HCT116 (cell line): ENCODE data around the gene DYRK1B. TPM values are rescaled to one million over a fixed set of nuclear protein-coding genes. Genes with fewer than 3 reads are reported as not detected.

Experiments
- ATAC-seq: fragments of 200-7000 bp; cut with Tn5 transposase; 2 replicates; pipeline ENCODE4 v1.9.1; 2020; ENCODE audit warnings: mild to moderate bottlenecking, moderate library complexity
- BruUV-seq: library from RNA; stranded (reverse); fragments of 400-500 nt; replicated peaks from 2 replicates; lab custom pipeline; 2021; lab: Mats Ljungman, UMichigan
- CTCF ChIA-PET: fragments of 300-600 bp; sonication (Branson Sonifier 250); formaldehyde crosslinking; loops from one replicate; lab custom pipeline; 2021; ENCODE audit warnings: antibody characterized with exemption; lab: Charles Lee
- POLR2A ChIA-PET: fragments of 300-600, 350-600 bp; sonication (Branson Sonifier 250); formaldehyde crosslinking; loops from one replicate; lab custom pipeline; 2021; ENCODE audit warnings: antibody characterized with exemption; lab: Charles Lee
- RAD21 ChIA-PET, 2 experiments: fragments of 300-600 bp; sonication (Branson Sonifier 250); formaldehyde crosslinking; loops; one replicate each; lab custom pipeline; 2023; ENCODE audit warnings: low total read pairs in 2 of 2; ENCODE audit not compliant: uncharacterized antibody in 2 of 2, unreplicated experiment in 2 of 2, low non-redundant PET in 1 of 2; lab: Charles Lee
- DNase-seq: peaks from one replicate; pipeline ENCODE4 v3.0.0-alpha.2; 2010; ENCODE audit warnings: low read depth, low spot score
- H2AFZ ChIP-seq: fragments of 200-600 bp; shearing (Covaris generic), sonication (generic); 2 replicates; pipeline ENCODE4 v1.6.1; 2017; ENCODE audit warnings: low read depth, mixed run types, mixed read lengths, antibody characterized with exemption, low read length; ENCODE audit not compliant: poor library complexity, severe bottlenecking
- H3K27ac ChIP-seq: 2 replicates; pipeline ENCODE4 v1.5.1; 2012; ENCODE audit warnings: low read depth, low read length
- H3K27me3 ChIP-seq: fragments of 200-600 bp; sonication (generic); 2 replicates; pipeline ENCODE4 v1.6.1; 2016; ENCODE audit warnings: mixed run types, low read length, mixed read lengths; ENCODE audit not compliant: insufficient read depth
- H3K36me3 ChIP-seq, 2 experiments: fragments of 200-500 bp in 1 of 2; fragments of 200-600 bp in 1 of 2; sonication (Bioruptor generic) in 1 of 2; sonication (generic) in 1 of 2; 2 replicates each; pipeline versions ENCODE4 v1.5.1 to v1.6.1; 2014 to 2016; ENCODE audit warnings: low read length in 2 of 2, inconsistent platforms in 1 of 2, mixed read lengths in 1 of 2, mixed run types in 1 of 2; ENCODE audit not compliant: insufficient read depth in 2 of 2, control insufficient read depth in 1 of 2
- H3K4me1 ChIP-seq, 2 experiments: fragments of 200-600 bp in 1 of 2; sonication (generic) in 1 of 2; 2 replicates each; pipeline versions ENCODE4 v1.5.1 to v1.6.1; 2012 to 2017; ENCODE audit warnings: low read length in 2 of 2, inconsistent platforms in 1 of 2, mild to moderate bottlenecking in 1 of 2, mixed read lengths in 1 of 2, mixed run types in 1 of 2, moderate library complexity in 1 of 2; ENCODE audit not compliant: insufficient read depth in 2 of 2, control insufficient read depth in 1 of 2
- H3K4me2 ChIP-seq: fragments of 200-600 bp; sonication (generic); 2 replicates; pipeline ENCODE4 v1.6.1; 2017; ENCODE audit warnings: mixed run types, low read length, mixed read lengths
- H3K4me3 ChIP-seq, 2 experiments: fragments of 200-600 bp in 1 of 2; sonication (generic) in 1 of 2; replicated peaks in 1 of 2; 2 replicates each; pipeline ENCODE4 v1.5.1; 2011 to 2016; ENCODE audit warnings: low read length in 2 of 2, control low read depth in 1 of 2, low read depth in 1 of 2, mild to moderate bottlenecking in 1 of 2, mixed read lengths in 1 of 2, mixed run types in 1 of 2
- H3K79me2 ChIP-seq: fragments of 200-600 bp; sonication (generic); 2 replicates; pipeline ENCODE4 v1.6.1; 2017; ENCODE audit warnings: mild to moderate bottlenecking, mixed run types, low read length, moderate library complexity, mixed read lengths; ENCODE audit not compliant: insufficient read depth
- H3K9ac ChIP-seq: fragments of 200-600 bp; sonication (generic); 2 replicates; pipeline ENCODE4 v1.6.1; 2016; ENCODE audit warnings: low read length, mixed read lengths
- H3K9me2 ChIP-seq: fragments of 200-600 bp; sonication (generic), shearing (Covaris generic); 2 replicates; pipeline ENCODE4 v1.6.1; 2017; ENCODE audit warnings: mixed run types, mild to moderate bottlenecking, moderate library complexity; ENCODE audit not compliant: insufficient read depth
- H3K9me3 ChIP-seq, 2 experiments: fragments of 200-500 bp in 1 of 2; fragments of 200-600 bp in 1 of 2; sonication (Bioruptor generic) in 1 of 2; sonication (generic) in 1 of 2; 2 replicates each; pipeline ENCODE4 v1.6.1; 2014 to 2017; ENCODE audit warnings: low read length in 2 of 2, mixed read lengths in 2 of 2, inconsistent platforms in 1 of 2, low read depth in 1 of 2, mild to moderate bottlenecking in 1 of 2, mixed run types in 1 of 2, moderate library complexity in 1 of 2; ENCODE audit not compliant: control insufficient read depth in 1 of 2, insufficient read depth in 1 of 2
- H4K20me1 ChIP-seq: fragments of 200-600 bp; sonication (generic), shearing (Covaris generic); 2 replicates; pipeline ENCODE4 v1.6.1; 2017; ENCODE audit warnings: mixed run types, mild to moderate bottlenecking, moderate library complexity; ENCODE audit not compliant: insufficient read depth
- ATF3 ChIP-seq: IDR thresholded peaks from 2 replicates; pipeline ENCODE4 v1.6.1; 2012
- CBX3 ChIP-seq: IDR thresholded peaks from 2 replicates; pipeline ENCODE4 v1.6.1; 2012; ENCODE audit warnings: low read depth
- CEBPB ChIP-seq: IDR thresholded peaks from 2 replicates; pipeline ENCODE4 v1.6.1; 2012; ENCODE audit warnings: low read depth
- CTCF ChIP-seq, 3 experiments: fragments of 200-600 bp in 1 of 3; sonication (generic) in 1 of 3; IDR thresholded peaks in 2 of 3; conservative IDR thresholded peaks in 1 of 3; 2 replicates each; pipeline ENCODE4 v1.5.1; 2012 to 2017; ENCODE audit warnings: low read depth in 2 of 3, low read length in 2 of 3, antibody characterized with exemption in 1 of 3, borderline replicate concordance in 1 of 3, control low read depth in 1 of 3, mild to moderate bottlenecking in 1 of 3, mixed read lengths in 1 of 3, mixed run types in 1 of 3, moderate library complexity in 1 of 3; ENCODE audit not compliant: insufficient read depth in 1 of 3
- EZH2 ChIP-seq: fragments of 200-600 bp; sonication (generic); IDR thresholded peaks from 2 replicates; pipeline ENCODE4 v1.6.1; 2017; ENCODE audit warnings: antibody characterized with exemption, mixed run types
- EZH2phosphoT487 ChIP-seq: fragments of 200-600 bp; IDR thresholded peaks from 2 replicates; pipeline ENCODE4 v1.6.1; 2018; ENCODE audit warnings: antibody characterized with exemption, borderline replicate concordance
- FOSL1 ChIP-seq: IDR thresholded peaks from 2 replicates; pipeline ENCODE4 v1.6.1; 2012; ENCODE audit warnings: low read depth
- JUND ChIP-seq: IDR thresholded peaks from 2 replicates; pipeline ENCODE4 v1.6.1; 2012
- MAX ChIP-seq: IDR thresholded peaks from 2 replicates; pipeline ENCODE4 v1.6.1; 2012
- POLR2A ChIP-seq: IDR thresholded peaks from 2 replicates; pipeline ENCODE4 v1.7.0; 2011; ENCODE audit warnings: borderline replicate concordance; ENCODE audit not compliant: insufficient read depth, insufficient read length; ENCODE audit errors: extremely low read depth
- POLR2AphosphoS5 ChIP-seq: IDR thresholded peaks from 2 replicates; pipeline ENCODE4 v1.6.1; 2011; ENCODE audit warnings: mild to moderate bottlenecking, low read depth, low read length, moderate library complexity
- REST ChIP-seq: IDR thresholded peaks from 2 replicates; pipeline ENCODE4 v1.6.1; 2012; ENCODE audit warnings: low read depth
- SIN3A ChIP-seq: IDR thresholded peaks from 2 replicates; pipeline ENCODE4 v1.6.1; 2012; ENCODE audit warnings: low read depth
- SP1 ChIP-seq: IDR thresholded peaks from 2 replicates; pipeline ENCODE4 v1.6.1; 2012; ENCODE audit warnings: low read depth
- SRF ChIP-seq: IDR thresholded peaks from 2 replicates; pipeline ENCODE4 v1.6.1; 2012; ENCODE audit warnings: low read depth
- YY1 ChIP-seq: IDR thresholded peaks from 2 replicates; pipeline ENCODE4 v1.6.1; 2011; ENCODE audit warnings: low read length, low read depth, moderate library complexity, mild to moderate bottlenecking; ENCODE audit not compliant: insufficient replicate concordance; ENCODE audit errors: extremely low read depth
- ZBTB33 ChIP-seq: IDR thresholded peaks from 2 replicates; pipeline ENCODE4 v1.6.1; 2011; ENCODE audit warnings: mild to moderate bottlenecking, low read length, moderate library complexity; ENCODE audit not compliant: insufficient replicate concordance; ENCODE audit errors: extremely low read depth
- ZFX ChIP-seq: fragments of 450-650 bp; IDR thresholded peaks from 2 replicates; pipeline ENCODE4 v1.6.1; 2017
- intact Hi-C: fragments of 100-400 bp; cut with micrococcal nuclease; formaldehyde crosslinking; loops from 2 replicates; pipeline ENCODE4 v1.10.0; 2022
- total RNA-seq: library from RNA; stranded (reverse); gene quantifications from one replicate; pipeline ENCODE4 v1.2.1, GENCODE V29; 2021; ENCODE audit not compliant: unreplicated experiment

The DYRK1B gene
- total RNA-seq, 1 experiment from 2014 or later = 7.3 TPM

- Histone ChIP-seq H3K9me3 (no peaks in the 10 kb centered on the region), H3K27ac (no peak overlapping the region), H4K20me1 (no peaks in the 10 kb centered on the region), H3K4me1 (peaks cover 0 to 7% of the 10 kb centered on the region in 2 experiments; a peak in 2 of 4 replicates), H3K27me3 (no peaks in the 10 kb centered on the region), H3K9me2 (no peaks in the 10 kb centered on the region), H3K9ac (no peak overlapping the region), H3K4me2 (no peak overlapping the region), H2AFZ (no peak overlapping the region), H3K79me2 (no peaks in the 10 kb centered on the region), H3K4me3 (no peak overlapping the region), H3K36me3 (no peaks in the 10 kb centered on the region)
- no peak for DNase-seq
- intact Hi-C loops = no loop called here
- CTCF ChIA-PET = no interaction called here
- BruUV-seq = no TSS peak
- POLR2A ChIA-PET = no interaction called here
- no peak for ATAC-seq
- RAD21 ChIA-PET = no interaction called here
- TF ChIP-seq POLR2A (no peak), SIN3A (no peak), EZH2 (no peak), CEBPB (no peak), EZH2phosphoT487 (no peak), JUND (no peak), CBX3 (no peak), YY1 (no peak), ATF3 (no peak), POLR2AphosphoS5 (no peak), SP1 (no peak), CTCF (IDR thresholded peaks at IDR 0.05 in 2 of 3, conservative IDR thresholded peaks at IDR 0.05 in 1 of 3; ENCODE audit: borderline replicate concordance in 1 of 3, insufficient read depth in 1 of 3, low read depth in 2 of 3, low read length in 2 of 3) (no peak), ZFX (no peak), REST (no peak), MAX (no peak), SRF (no peak), ZBTB33 (no peak), FOSL1 (no peak)
Measured at GRCh38 chr19:39864118-39864517, 30.2 kb upstream of the DYRK1B start.
